HG02885 (cell line): Measurements from ENCODE around the gene TMEM208.

Experiments used
- ATAC-seq: cut with Tn5 transposase; IDR thresholded peaks from one replicate; pipeline ENCODE4 v1.9.1; 2021; ENCODE audit warnings: mild to moderate bottlenecking; ENCODE audit not compliant: unreplicated experiment, poor library complexity

The TMEM208 gene

GRCh38 chr16:67233596-67233995 lies 6.7 kb downstream of the TMEM208 start:
- no peak for ATAC-seq

- ATAC-seq, result no peak
Measured at GRCh38 chr16:67234180-67234597, 7.3 kb downstream of the TMEM208 start.

GRCh38 chr16:67235816-67236562 lies 9.1 kb downstream of the TMEM208 start:
- ATAC-seq, result no peak

GRCh38 chr16:67236563-67237395 lies 9.8 kb downstream of the TMEM208 start:
- ATAC-seq, result no peak

- ATAC-seq, result no peak
Measured at GRCh38 chr16:67237396-67238277, 10.7 kb downstream of the TMEM208 start.

- ATAC-seq, result no peak
Measured at GRCh38 chr16:67238278-67238575, 11.3 kb downstream of the TMEM208 start.

- ATAC-seq, result no peak
Measured at GRCh38 chr16:67238806-67239470, 12.0 kb downstream of the TMEM208 start.

- ATAC-seq, result no peak
Measured at GRCh38 chr16:67240506-67240905, 13.6 kb downstream of the TMEM208 start.

GRCh38 chr16:67241008-67241900 lies 14.3 kb downstream of the TMEM208 start:
- no peak for ATAC-seq

- ATAC-seq, result no peak
Measured at GRCh38 chr16:67242138-67242730, 15.3 kb downstream of the TMEM208 start.

GRCh38 chr16:67243481-67243880 lies 16.6 kb downstream of the TMEM208 start:
- ATAC-seq, result no peak

GRCh38 chr16:67244387-67245185 lies 17.7 kb downstream of the TMEM208 start:
- peak; percentile 49 for ATAC-seq

- ATAC-seq, result no peak
Measured at GRCh38 chr16:67245186-67245585, 18.3 kb downstream of the TMEM208 start.

- no peak for ATAC-seq
Measured at GRCh38 chr16:67245674-67246080, 18.7 kb downstream of the TMEM208 start.

GRCh38 chr16:67246081-67246755 lies 19.3 kb downstream of the TMEM208 start:
- ATAC-seq, result peak; percentile 24

GRCh38 chr16:67246756-67247191 lies 19.8 kb downstream of the TMEM208 start:
- ATAC-seq, result peak; percentile 18
